ENCODE data around the gene CIT.
"Not testable (repeated sequence)": the region's sequence is repeated elsewhere in the genome, so short reads cannot be mapped to it uniquely, and the experiment has no call there.

The CIT gene

GRCh38 chr12:119710374-119710964 is 166.7 kb downstream of the CIT start:
- DNase-seq (ENCODE audit: low read depth) = peak; percentile 72
- no peak overlapping the region for H3K4me3 ChIP-seq (ENCODE audit: low read length)
- no peak for TF ChIP-seq CTCF (IDR thresholded peaks at IDR 0.05; ENCODE audit: insufficient read depth, low read depth, low read length, missing control alignments)

GRCh38 chr12:119706427-119706826 is 170.7 kb downstream of the CIT start:
- not testable (repeated sequence) for H3K4me3 ChIP-seq (ENCODE audit: low read length); DNase-seq (ENCODE audit: low read depth)

GRCh38 chr12:119705182-119705581 is 171.9 kb downstream of the CIT start:
- DNase-seq (ENCODE audit: low read depth) = no peak
- TF ChIP-seq CTCF (IDR thresholded peaks at IDR 0.05; ENCODE audit: insufficient read depth, low read depth, low read length, missing control alignments) = no peak
- no peak overlapping the region for H3K4me3 ChIP-seq (ENCODE audit: low read length)

GRCh38 chr12:119704065-119704747 is 172.9 kb downstream of the CIT start:
- DNase-seq (ENCODE audit: low read depth) = peak; percentile 19
- H3K4me3 ChIP-seq (ENCODE audit: low read length) = no peak overlapping the region
- TF ChIP-seq CTCF (IDR thresholded peaks at IDR 0.05; ENCODE audit: insufficient read depth, low read depth, low read length, missing control alignments) = no peak

- DNase-seq (ENCODE audit: low read depth) = no peak
- H3K4me3 ChIP-seq (ENCODE audit: low read length) = no peak overlapping the region
- no peak for TF ChIP-seq CTCF (IDR thresholded peaks at IDR 0.05; ENCODE audit: insufficient read depth, low read depth, low read length, missing control alignments)
Measured at GRCh38 chr12:119700078-119700477, 177.0 kb downstream of the CIT start.

GRCh38 chr12:119699199-119699760 is 177.8 kb downstream of the CIT start:
- no peak for DNase-seq (ENCODE audit: low read depth)
- no peak overlapping the region for H3K4me3 ChIP-seq (ENCODE audit: low read length)
- TF ChIP-seq CTCF (IDR thresholded peaks at IDR 0.05; ENCODE audit: insufficient read depth, low read depth, low read length, missing control alignments) = no peak

- DNase-seq (ENCODE audit: low read depth) = no peak
- H3K4me3 ChIP-seq (ENCODE audit: low read length) = no peak overlapping the region
- TF ChIP-seq CTCF (IDR thresholded peaks at IDR 0.05; ENCODE audit: insufficient read depth, low read depth, low read length, missing control alignments) = no peak
Measured at GRCh38 chr12:119696943-119697342, 180.2 kb downstream of the CIT start.

Measured in epithelial cell of esophagus (primary cell).